B cell (primary cell): ENCODE results near the gene GOLGA6B. TPM values are rescaled to one million over a fixed set of nuclear protein-coding genes. Genes with fewer than 3 reads are reported as not detected.
"Not testable (repeated sequence)": the region's sequence is repeated elsewhere in the genome, so short reads cannot be mapped to it uniquely, and the experiment has no call there.

Source experiments
- ATAC-seq: fragments of 200-7000 bp; cut with Tn5 transposase; one replicate; pipeline ENCODE4 v1.10.0; 2021; ENCODE audit warnings: low read depth, mild to moderate bottlenecking, moderate number of reproducible peaks, moderate library complexity
- CTCF ChIA-PET: fragments of 350-600 bp; sonication (Branson Sonifier 250); formaldehyde crosslinking; loops from one replicate; lab custom pipeline; 2021; ENCODE audit warnings: antibody characterized with exemption, inconsistent platforms; lab: Charles Lee
- POLR2A ChIA-PET: fragments of 350-600 bp; sonication (Branson Sonifier 250); formaldehyde crosslinking; loops from one replicate; lab custom pipeline; 2021; ENCODE audit warnings: antibody characterized with exemption; lab: Charles Lee
- DNase-seq: peaks from one replicate; pipeline ENCODE4 v3.0.0; 2013
- H2AFZ ChIP-seq: 2 replicates; pipeline ENCODE4 v1.6.1; 2012; ENCODE audit warnings: mild to moderate bottlenecking, low read depth, low read length; ENCODE audit not compliant: insufficient read depth, poor library complexity, severe bottlenecking
- H3K27ac ChIP-seq, 2 donors: 1 replicate in 1 of 2; 2 replicates in 1 of 2; pipeline ENCODE4 v1.5.1; 2012 to 2013; ENCODE audit warnings: low read length in 2 of 2, mild to moderate bottlenecking in 2 of 2, moderate library complexity in 1 of 2
- H3K27me3 ChIP-seq, 4 experiments: fragments of 200-600 bp in 1 of 4; sonication (generic) in 1 of 4; replicated peaks in 1 of 4; 1 replicate in 2 of 4; 2 replicates in 2 of 4; pipeline versions ENCODE4 v1.6.1 to v1.7.0; 2013 to 2016; ENCODE audit warnings: low read length in 3 of 4, mild to moderate bottlenecking in 2 of 4, mixed read lengths in 1 of 4, moderate library complexity in 1 of 4; ENCODE audit not compliant: insufficient read depth in 4 of 4, control insufficient read depth in 3 of 4; ENCODE audit errors: control extremely low read depth in 1 of 4
- H3K36me3 ChIP-seq, 2 experiments: replicated peaks in 1 of 2; 1 replicate in 1 of 2; 2 replicates in 1 of 2; pipeline versions ENCODE4 v1.6.1 to v1.7.1; 2013; ENCODE audit warnings: low read length in 1 of 2; ENCODE audit not compliant: insufficient read depth in 2 of 2, control insufficient read depth in 1 of 2; ENCODE audit errors: control extremely low read depth in 1 of 2, extremely low read depth in 1 of 2
- H3K4me1 ChIP-seq, 2 donors: fragments of 200-600 bp in 1 of 2; sonication (generic) in 1 of 2; 1 replicate in 1 of 2; 2 replicates in 1 of 2; pipeline versions ENCODE4 v1.5.1 to v1.6.1; 2013 to 2017; ENCODE audit warnings: low read length in 2 of 2; ENCODE audit not compliant: control insufficient read depth in 2 of 2, insufficient read depth in 2 of 2
- H3K4me2 ChIP-seq: replicated peaks from 2 replicates; pipeline ENCODE3; 2012; ENCODE audit warnings: mild to moderate bottlenecking, low read depth, low read length; ENCODE audit not compliant: poor library complexity, severe bottlenecking
- H3K4me3 ChIP-seq, 5 experiments: fragments of 200-600 bp in 1 of 5; sonication (generic) in 1 of 5; 1 replicate in 3 of 5; 2 replicates in 2 of 5; pipeline versions ENCODE4 v1.5.1 to v1.7.0; 2011 to 2016; ENCODE audit warnings: low read length in 4 of 5, mild to moderate bottlenecking in 4 of 5, low read depth in 2 of 5, control low read depth in 1 of 5, moderate library complexity in 1 of 5; ENCODE audit not compliant: insufficient read depth in 1 of 5; ENCODE audit errors: control extremely low read depth in 1 of 5, extremely low read depth in 1 of 5
- H3K79me2 ChIP-seq: fragments of 200-600 bp; sonication (generic); one replicate; pipeline ENCODE4 v1.6.0; 2016; ENCODE audit warnings: low read length; ENCODE audit not compliant: control insufficient read depth, insufficient read depth
- H3K9ac ChIP-seq: fragments of 200-600 bp; sonication (generic); 2 replicates; pipeline ENCODE4 v1.6.1; 2017; ENCODE audit warnings: mild to moderate bottlenecking, low read length, moderate library complexity
- H3K9me3 ChIP-seq, 3 donors: one replicate each; pipeline versions ENCODE4 v1.6.1 to v1.7.1; 2013; ENCODE audit warnings: low read length in 2 of 3; ENCODE audit not compliant: control insufficient read depth in 2 of 3, insufficient read depth in 1 of 3; ENCODE audit errors: control extremely low read depth in 1 of 3
- H4K20me1 ChIP-seq: 2 replicates; pipeline ENCODE4 v1.6.0; 2012; ENCODE audit warnings: mild to moderate bottlenecking, low read length; ENCODE audit not compliant: insufficient read depth, control insufficient read depth, poor library complexity, severe bottlenecking
- H3K27ac Mint-ChIP-seq: one replicate; pipeline ENCODE4 v1.8.0; 2021; ENCODE audit warnings: mixed read lengths
- H3K27me3 Mint-ChIP-seq: one replicate; pipeline ENCODE4 v1.8.0; 2021; ENCODE audit warnings: mixed read lengths
- H3K4me1 Mint-ChIP-seq: one replicate; pipeline ENCODE4 v1.8.0; 2021; ENCODE audit warnings: mixed read lengths
- H3K4me3 Mint-ChIP-seq: one replicate; pipeline ENCODE4 v1.8.0; 2021; ENCODE audit warnings: mixed read lengths
- H3K9me3 Mint-ChIP-seq: one replicate; pipeline ENCODE4 v1.8.0; 2022; ENCODE audit warnings: mixed read lengths; ENCODE audit not compliant: insufficient read depth
- EZH2 ChIP-seq: IDR thresholded peaks from 2 replicates; pipeline ENCODE4 v1.6.1; 2012; ENCODE audit warnings: borderline replicate concordance, low read depth, mild to moderate bottlenecking, moderate library complexity, low read length; ENCODE audit not compliant: insufficient read depth, poor library complexity, severe bottlenecking
- WGBS: methylation state at CpG from one replicate; pipeline ENCODE4 v1.1.5; 2013; ENCODE audit warnings: missing lambda C conversion rate; ENCODE audit not compliant: insufficient coverage; 5-methylcytosine and 5-hydroxymethylcytosine counted together
- intact Hi-C: fragments of 100-400 bp; cut with micrococcal nuclease; formaldehyde crosslinking; loops from one replicate; pipeline ENCODE4 v1.10.0; 2022
- polyA plus RNA-seq: library from polyadenylated mRNA; depleted of rRNA; stranded (reverse); fragments of >200 nt; gene quantifications from 2 replicates; pipeline ENCODE4 v1.2.3, GENCODE V29; 2012
- total RNA-seq, 2 donors: library from RNA; stranded (reverse); fragments of 120-200 nt in 1 of 2; gene quantifications; 1 replicate in 1 of 2; 2 replicates in 1 of 2; pipeline versions ENCODE4 v1.2.3 to v1.2.4, GENCODE V29; 2013 to 2022
- TF ChIP-seq, protein P1 (sequence below): fragments of 200-600 bp; IDR thresholded peaks from one replicate; pipeline ENCODE4 v1.8.0; 2022; ENCODE audit warnings: antibody characterized with exemption, mild to moderate bottlenecking

The GOLGA6B gene
- total and polyA plus RNA-seq, 2 donors (not counting 1 experiment from before 2014, with no cell fraction given), result 0.06 TPM; not detected in 1

DNA sequence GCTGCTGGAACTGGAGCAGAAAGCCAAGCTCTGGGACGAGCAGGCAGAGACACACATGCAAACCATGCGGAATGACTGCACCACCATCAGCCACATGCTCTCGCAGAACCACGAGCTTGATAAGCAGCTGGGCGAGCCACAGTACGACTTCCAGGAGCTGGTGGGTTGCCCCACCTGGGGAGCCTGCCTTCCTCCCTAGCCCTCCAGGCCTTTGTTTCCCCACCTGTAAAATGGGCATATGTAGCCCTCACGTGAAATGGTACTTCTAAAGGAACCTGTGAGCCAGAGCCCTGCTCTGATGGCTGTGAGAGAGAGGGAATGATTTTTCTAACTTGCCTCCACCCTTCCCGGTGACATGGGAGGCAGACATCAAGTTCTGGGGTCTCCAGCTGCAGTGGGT, 44.6 kb upstream of the GOLGA6B start:
- Histone ChIP-seq H3K4me1 (no peaks in the 10 kb centered on the region), H3K79me2 (no peaks in the 10 kb centered on the region), H4K20me1 (no peaks in the 10 kb centered on the region), H3K27me3 (no peaks in the 10 kb centered on the region), H3K4me2 (no peak overlapping the region), H3K9me3 (no peaks in the 10 kb centered on the region), H2AFZ (no peak overlapping the region), H3K27ac (no peak overlapping the region), H3K9ac (no peak overlapping the region), H3K36me3 (no peaks in the 10 kb centered on the region), H3K4me3 (no peak overlapping the region)
- Mint-ChIP-seq H3K4me1 (no peaks in the 10 kb centered on the region), H3K4me3 (no peak overlapping the region), H3K27me3 (no peaks in the 10 kb centered on the region), H3K27ac (no peak overlapping the region), H3K9me3 (no peaks in the 10 kb centered on the region)
- POLR2A ChIA-PET, result no interaction called here
- CTCF ChIA-PET, result no interaction called here
- TF ChIP-seq EZH2, result no peak
- TF ChIP-seq, protein P1, sequence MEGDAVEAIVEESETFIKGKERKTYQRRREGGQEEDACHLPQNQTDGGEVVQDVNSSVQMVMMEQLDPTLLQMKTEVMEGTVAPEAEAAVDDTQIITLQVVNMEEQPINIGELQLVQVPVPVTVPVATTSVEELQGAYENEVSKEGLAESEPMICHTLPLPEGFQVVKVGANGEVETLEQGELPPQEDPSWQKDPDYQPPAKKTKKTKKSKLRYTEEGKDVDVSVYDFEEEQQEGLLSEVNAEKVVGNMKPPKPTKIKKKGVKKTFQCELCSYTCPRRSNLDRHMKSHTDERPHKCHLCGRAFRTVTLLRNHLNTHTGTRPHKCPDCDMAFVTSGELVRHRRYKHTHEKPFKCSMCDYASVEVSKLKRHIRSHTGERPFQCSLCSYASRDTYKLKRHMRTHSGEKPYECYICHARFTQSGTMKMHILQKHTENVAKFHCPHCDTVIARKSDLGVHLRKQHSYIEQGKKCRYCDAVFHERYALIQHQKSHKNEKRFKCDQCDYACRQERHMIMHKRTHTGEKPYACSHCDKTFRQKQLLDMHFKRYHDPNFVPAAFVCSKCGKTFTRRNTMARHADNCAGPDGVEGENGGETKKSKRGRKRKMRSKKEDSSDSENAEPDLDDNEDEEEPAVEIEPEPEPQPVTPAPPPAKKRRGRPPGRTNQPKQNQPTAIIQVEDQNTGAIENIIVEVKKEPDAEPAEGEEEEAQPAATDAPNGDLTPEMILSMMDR, result no peak
- ATAC-seq, result no peak
- DNase-seq, result no peak
- intact Hi-C loops, result no loop called here
- 94% methylated on average over 8 of the region's 8 CpGs for whole genome bisulfite sequencing

DNA sequence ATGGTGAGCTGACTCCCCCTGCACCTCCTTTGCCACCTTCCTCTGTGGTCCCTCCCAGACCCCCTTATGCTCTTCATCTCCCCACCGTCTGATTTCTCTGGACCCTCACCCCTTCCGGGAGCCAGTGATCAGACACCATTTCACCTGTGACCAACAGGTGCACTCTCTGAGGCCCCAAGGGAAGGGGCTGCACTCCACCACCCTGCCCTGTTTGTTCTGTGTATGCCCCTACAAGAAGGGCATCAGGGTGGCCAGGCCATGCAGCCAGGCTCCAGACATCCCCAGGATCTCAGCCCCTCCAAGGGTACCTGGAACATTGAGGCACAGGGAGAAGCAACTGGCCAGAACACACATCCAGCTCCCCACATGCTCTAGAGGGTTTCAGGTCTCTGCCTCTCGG, 42.2 kb upstream of the GOLGA6B start:
- H3K4me1 Mint-ChIP-seq, H3K4me2 ChIP-seq, H3K9me3 Mint-ChIP-seq, ATAC-seq, H3K79me2 ChIP-seq, H3K27ac Mint-ChIP-seq, H3K4me3 ChIP-seq, POLR2A ChIA-PET, H2AFZ ChIP-seq, DNase-seq, H3K9ac ChIP-seq, H3K27me3 ChIP-seq, H3K4me3 Mint-ChIP-seq, H3K27ac ChIP-seq, H3K27me3 Mint-ChIP-seq, H3K36me3 ChIP-seq, H3K9me3 ChIP-seq, H4K20me1 ChIP-seq, H3K4me1 ChIP-seq, intact Hi-C loops: not testable (repeated sequence)
- CTCF ChIA-PET, result interaction anchor here (1.0 kb wide), 1 partner anchor 12 kb away, joined by 3 read pairs; no protein-coding TSS in a partner anchor
- 96% methylated on average over 3 of the region's 3 CpGs for WGBS
